NCI-H2227 (cell line): ENCODE results near the gene GNAT1.
"Not testable (repeated sequence)": the region's sequence is repeated elsewhere in the genome, so short reads cannot be mapped to it uniquely, and the experiment has no call there.

Experiments used
- DNase-seq: peaks from one replicate; lab custom pipeline; 2025; ENCODE audit not compliant: unreplicated experiment; lab: John Stamatoyannopoulos, UW

Gene GNAT1

GRCh38 chr3:50201573-50202315, 10.3 kb downstream of the GNAT1 start:
- DNase-seq = no peak

- DNase-seq = no peak
Measured at GRCh38 chr3:50202353-50203112, 11.1 kb downstream of the GNAT1 start.

- DNase-seq = no peak
Measured at GRCh38 chr3:50203113-50203808, 11.9 kb downstream of the GNAT1 start.

GRCh38 chr3:50203809-50204803, 12.7 kb downstream of the GNAT1 start:
- DNase-seq = no peak

GRCh38 chr3:50204804-50205412, 13.5 kb downstream of the GNAT1 start, which contains the start of gene SLC38A3:
SLC38A3 (plus strand) TSS chr3:50205271; CDS start chr3:50214200, 8,929 bp downstream.
- peak; percentile 46 for DNase-seq

- peak; percentile 50 for DNase-seq
Measured at GRCh38 chr3:50205413-50206276, 14.2 kb downstream of the GNAT1 start.

- DNase-seq = no peak
Measured at GRCh38 chr3:50207359-50208042, 16.1 kb downstream of the GNAT1 start.

GRCh38 chr3:50208677-50209344, 17.4 kb downstream of the GNAT1 start:
- no peak for DNase-seq

GRCh38 chr3:50210176-50210509, 18.7 kb downstream of the GNAT1 start:
- DNase-seq = no peak

- DNase-seq = no peak
Measured at GRCh38 chr3:50210510-50211367, 19.3 kb downstream of the GNAT1 start.

GRCh38 chr3:50211368-50211717, 19.9 kb downstream of the GNAT1 start:
- DNase-seq = not testable (repeated sequence)

GRCh38 chr3:50211930-50212329, 20.5 kb downstream of the GNAT1 start:
- no peak for DNase-seq

- no peak for DNase-seq
Measured at GRCh38 chr3:50212502-50212901, 21.1 kb downstream of the GNAT1 start.

- no peak for DNase-seq
Measured at GRCh38 chr3:50212971-50213370, 21.6 kb downstream of the GNAT1 start.

- no peak for DNase-seq
Measured at GRCh38 chr3:50213373-50213772, 22.0 kb downstream of the GNAT1 start.

GRCh38 chr3:50214824-50215223, 23.4 kb downstream of the GNAT1 start:
- no peak for DNase-seq

- DNase-seq = no peak
Measured at GRCh38 chr3:50215529-50215928, 24.1 kb downstream of the GNAT1 start.
